Glutamatergic neuron (in vitro differentiated cells): ENCODE data around the gene TOMM34. TPM values are rescaled to one million over a fixed set of nuclear protein-coding genes. Genes with fewer than 3 reads are reported as not detected.

Experiments
- DNase-seq: peaks from one replicate; pipeline ENCODE4 v3.0.0; 2022
- H3K27ac Mint-ChIP-seq: one replicate; pipeline ENCODE4 v1.8.0; 2020; ENCODE audit warnings: mild to moderate bottlenecking, mixed read lengths, inconsistent platforms; ENCODE audit not compliant: unreplicated experiment
- H3K27me3 Mint-ChIP-seq: one replicate; pipeline ENCODE4 v1.8.0; 2020; ENCODE audit warnings: mild to moderate bottlenecking, moderate library complexity, mixed read lengths, inconsistent platforms; ENCODE audit not compliant: unreplicated experiment
- H3K36me3 Mint-ChIP-seq: one replicate; pipeline ENCODE4 v1.8.0; 2020; ENCODE audit warnings: mild to moderate bottlenecking, mixed read lengths, inconsistent platforms; ENCODE audit not compliant: unreplicated experiment
- H3K4me1 Mint-ChIP-seq: one replicate; pipeline ENCODE4 v1.8.0; 2020; ENCODE audit warnings: mild to moderate bottlenecking, low read depth, mixed read lengths, inconsistent platforms; ENCODE audit not compliant: unreplicated experiment
- H3K4me3 Mint-ChIP-seq: one replicate; pipeline ENCODE4 v1.8.0; 2020; ENCODE audit warnings: mild to moderate bottlenecking, mixed read lengths, inconsistent platforms; ENCODE audit not compliant: unreplicated experiment
- H3K9me3 Mint-ChIP-seq: one replicate; pipeline ENCODE4 v1.8.0; 2020; ENCODE audit warnings: mild to moderate bottlenecking, moderate library complexity, mixed read lengths, inconsistent platforms; ENCODE audit not compliant: unreplicated experiment
- long read RNA-seq: library from polyadenylated mRNA; unstranded; transcript quantifications from one replicate; pipeline ENCODE4 v2.0.0, GENCODE V29; 2020; ENCODE audit not compliant: unreplicated experiment
- total RNA-seq: library from RNA; stranded (reverse); fragmentation: NEBNext Ultra II Directional; extraction: Animal tissue kit (Norgen Biotek cat#: 25700); gene quantifications from one replicate; pipeline ENCODE4 v1.2.1, GENCODE V29; 2021; ENCODE audit not compliant: unreplicated experiment
- TF ChIP-seq, protein P1 (sequence below): fragments of 200-600 bp; sonication (generic); IDR thresholded peaks from one replicate; pipeline ENCODE4 v1.5.0; 2021; ENCODE audit not compliant: partially characterized antibody, unreplicated experiment

The TOMM34 gene, protein sequence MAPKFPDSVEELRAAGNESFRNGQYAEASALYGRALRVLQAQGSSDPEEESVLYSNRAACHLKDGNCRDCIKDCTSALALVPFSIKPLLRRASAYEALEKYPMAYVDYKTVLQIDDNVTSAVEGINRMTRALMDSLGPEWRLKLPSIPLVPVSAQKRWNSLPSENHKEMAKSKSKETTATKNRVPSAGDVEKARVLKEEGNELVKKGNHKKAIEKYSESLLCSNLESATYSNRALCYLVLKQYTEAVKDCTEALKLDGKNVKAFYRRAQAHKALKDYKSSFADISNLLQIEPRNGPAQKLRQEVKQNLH
- 10.8 TPM for total RNA-seq
- long read RNA-seq, transcript TOMM34-201 (7 exons, 2,062 nt), result major isoform, 16 of 18 reads
- long read RNA-seq, partial matches to known transcripts, result 0 of 18 reads
- long read RNA-seq, other reads (novel, unspliced or antisense), result 2 of 18 reads

DNA sequence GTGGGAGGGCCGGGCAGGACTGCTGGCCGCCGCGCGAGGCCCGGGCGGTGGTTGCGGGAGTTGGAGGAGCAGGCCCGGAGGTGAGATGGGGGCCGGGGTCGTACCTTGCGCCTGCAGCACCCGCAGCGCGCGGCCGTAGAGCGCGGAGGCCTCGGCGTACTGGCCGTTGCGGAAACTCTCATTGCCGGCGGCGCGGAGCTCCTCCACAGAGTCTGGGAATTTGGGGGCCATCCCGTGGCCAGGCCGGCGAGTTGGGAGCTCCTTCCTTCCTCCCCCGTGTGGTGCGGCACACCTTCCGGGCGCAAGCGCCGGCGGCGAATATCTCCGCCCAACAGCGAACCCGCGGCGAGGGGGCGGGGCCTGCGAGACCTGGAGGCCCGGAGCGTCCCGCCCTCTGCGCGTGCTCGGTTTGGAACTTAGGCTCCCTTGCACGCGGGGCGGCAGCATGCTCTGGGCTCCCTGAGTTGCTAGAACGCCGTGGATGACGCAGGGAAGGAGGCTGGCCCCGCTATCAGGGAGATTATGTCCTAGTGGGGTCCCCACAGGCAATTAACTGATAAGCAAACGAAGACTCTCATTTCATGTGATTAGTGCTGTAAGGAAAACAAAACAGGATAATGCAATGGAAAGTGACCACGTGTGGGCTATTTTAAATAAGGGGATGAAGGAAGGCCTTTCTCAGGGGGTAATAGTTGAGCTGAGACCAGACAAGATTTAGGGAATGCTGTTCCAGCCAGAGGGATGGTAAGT is at the start of gene TOMM34:
TOMM34 (minus strand) TSS at position 295 of the 750 bp plus-strand sequence; CDS start at position 231, 64 bp downstream.
- H3K4me3 Mint-ChIP-seq, result peak within 1 kb of the TSS; percentile 89
- TF ChIP-seq, protein P1, sequence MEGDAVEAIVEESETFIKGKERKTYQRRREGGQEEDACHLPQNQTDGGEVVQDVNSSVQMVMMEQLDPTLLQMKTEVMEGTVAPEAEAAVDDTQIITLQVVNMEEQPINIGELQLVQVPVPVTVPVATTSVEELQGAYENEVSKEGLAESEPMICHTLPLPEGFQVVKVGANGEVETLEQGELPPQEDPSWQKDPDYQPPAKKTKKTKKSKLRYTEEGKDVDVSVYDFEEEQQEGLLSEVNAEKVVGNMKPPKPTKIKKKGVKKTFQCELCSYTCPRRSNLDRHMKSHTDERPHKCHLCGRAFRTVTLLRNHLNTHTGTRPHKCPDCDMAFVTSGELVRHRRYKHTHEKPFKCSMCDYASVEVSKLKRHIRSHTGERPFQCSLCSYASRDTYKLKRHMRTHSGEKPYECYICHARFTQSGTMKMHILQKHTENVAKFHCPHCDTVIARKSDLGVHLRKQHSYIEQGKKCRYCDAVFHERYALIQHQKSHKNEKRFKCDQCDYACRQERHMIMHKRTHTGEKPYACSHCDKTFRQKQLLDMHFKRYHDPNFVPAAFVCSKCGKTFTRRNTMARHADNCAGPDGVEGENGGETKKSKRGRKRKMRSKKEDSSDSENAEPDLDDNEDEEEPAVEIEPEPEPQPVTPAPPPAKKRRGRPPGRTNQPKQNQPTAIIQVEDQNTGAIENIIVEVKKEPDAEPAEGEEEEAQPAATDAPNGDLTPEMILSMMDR, result no peak
- H3K27me3 Mint-ChIP-seq, result peaks cover 4% of the 10 kb centered on the region
- H3K9me3 Mint-ChIP-seq, result no peaks in the 10 kb centered on the region
- peak; percentile 96 for DNase-seq
- no peaks in the 10 kb centered on the region for H3K36me3 Mint-ChIP-seq
- peaks cover 15% of the 10 kb centered on the region for H3K4me1 Mint-ChIP-seq
- H3K27ac Mint-ChIP-seq, result no peak within 1 kb of the TSS

DNA sequence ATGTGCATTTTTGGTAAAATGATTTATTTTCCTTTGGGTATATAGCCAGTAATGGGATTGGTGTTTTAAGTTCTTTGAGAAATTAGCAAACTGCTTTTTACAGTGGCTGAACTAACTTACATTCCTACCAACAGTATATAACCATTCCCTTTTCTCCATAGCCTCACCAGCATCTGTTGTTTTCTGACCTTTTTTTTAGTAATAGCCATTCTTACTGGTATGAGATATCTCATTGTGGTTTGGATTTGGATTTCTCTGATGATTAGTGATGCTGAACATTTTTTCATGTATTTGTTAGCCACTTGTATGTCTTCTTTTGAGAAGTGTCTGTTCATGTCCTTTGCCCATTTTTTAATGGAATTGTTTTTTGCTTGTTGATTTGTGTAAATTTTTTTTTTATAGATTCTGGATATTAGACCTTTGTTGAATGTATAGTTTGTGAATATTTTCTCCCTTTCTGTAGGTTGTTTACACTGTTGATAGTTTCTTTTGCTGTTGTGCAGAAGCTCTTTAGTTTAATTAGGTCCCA is 48.4 kb upstream of the TOMM34 start:
- no peaks in the 10 kb centered on the region for H3K36me3 Mint-ChIP-seq
- peaks cover 4% of the 10 kb centered on the region for H3K4me1 Mint-ChIP-seq

GRCh38 chr20:44997668-44998067 is 37.5 kb upstream of the TOMM34 start:
- no peak for DNase-seq
- Mint-ChIP-seq H3K9me3 (no peaks in the 10 kb centered on the region), H3K4me3 (no peak overlapping the region), H3K36me3 (no peaks in the 10 kb centered on the region), H3K27ac (no peak overlapping the region), H3K27me3 (no peaks in the 10 kb centered on the region), H3K4me1 (no peaks in the 10 kb centered on the region)
- TF ChIP-seq, protein P1, result no peak

More for the DNA sequence above, 48.4 kb upstream of the TOMM34 start:
- peaks cover 1% of the 10 kb centered on the region for H3K9me3 Mint-ChIP-seq
- H3K27ac Mint-ChIP-seq, result no peak overlapping the region
- H3K27me3 Mint-ChIP-seq, result no peaks in the 10 kb centered on the region
- no peak overlapping the region for H3K4me3 Mint-ChIP-seq
- DNase-seq, result no peak
- TF ChIP-seq, protein P1, result no peak

- no peak for DNase-seq
- no peaks in the 10 kb centered on the region for H3K36me3 Mint-ChIP-seq
- no peaks in the 10 kb centered on the region for H3K9me3 Mint-ChIP-seq
- no peaks in the 10 kb centered on the region for H3K27me3 Mint-ChIP-seq
- no peaks in the 10 kb centered on the region for H3K4me1 Mint-ChIP-seq
- H3K4me3 Mint-ChIP-seq, result no peak overlapping the region
- no peak overlapping the region for H3K27ac Mint-ChIP-seq
- TF ChIP-seq, protein P1, result no peak
Measured at GRCh38 chr20:44997171-44997570, 37.0 kb upstream of the TOMM34 start.

DNA sequence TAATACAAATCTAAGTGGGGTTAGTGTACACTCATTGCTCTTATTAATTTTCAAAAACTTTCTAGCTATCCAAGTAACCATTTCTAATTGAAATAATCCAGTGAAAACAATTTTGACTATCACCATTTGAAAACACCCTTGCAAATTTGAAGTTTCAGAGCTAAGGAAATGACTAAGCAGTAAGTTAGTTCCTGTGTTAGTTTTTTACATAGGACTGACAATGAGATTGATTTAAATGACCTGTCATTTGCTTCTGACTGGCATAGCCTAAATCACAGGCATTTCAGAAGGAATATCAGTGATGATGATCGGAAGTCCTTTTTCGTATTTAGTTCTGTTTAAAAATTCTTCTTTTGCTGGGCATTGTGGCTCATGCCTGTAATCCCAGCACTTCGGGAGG is 33.1 kb upstream of the TOMM34 start:
- Mint-ChIP-seq H3K4me3 (no peak overlapping the region), H3K4me1 (peaks cover 6% of the 10 kb centered on the region), H3K9me3 (no peaks in the 10 kb centered on the region), H3K27ac (no peak overlapping the region), H3K27me3 (no peaks in the 10 kb centered on the region), H3K36me3 (no peaks in the 10 kb centered on the region)
- TF ChIP-seq, protein P1, result no peak
- no peak for DNase-seq
